HL-60 (cell line): Measurements from ENCODE around the gene SMYD2.
"Not testable (repeated sequence)": the region's sequence is repeated elsewhere in the genome, so short reads cannot be mapped to it uniquely, and the experiment has no call there.

ENCODE experiments used
- DNase-seq, 2 experiments: peaks; one replicate each; pipeline ENCODE4 v3.0.0-alpha.2; 2010 to 2020; ENCODE audit warnings: low read depth in 1 of 2, low spot score in 1 of 2
- H3K27ac ChIP-seq: fragments of 250-450 bp; sonication (Bioruptor Pico); replicated peaks from 2 replicates; pipeline ENCODE4 v1.5.1; 2020; ENCODE audit warnings: mild to moderate bottlenecking, moderate library complexity
- H3K27me3 ChIP-seq: fragments of 250-450 bp; sonication (Bioruptor Pico); 2 replicates; pipeline ENCODE4 v1.5.1; 2021; ENCODE audit warnings: mild to moderate bottlenecking, moderate library complexity; ENCODE audit not compliant: insufficient read depth, poor library complexity, severe bottlenecking
- H3K4me3 ChIP-seq: replicated peaks from 2 replicates; pipeline ENCODE4 v1.5.1; 2011; ENCODE audit warnings: mild to moderate bottlenecking, control low read depth, low read length; ENCODE audit not compliant: insufficient read depth
- GABPA ChIP-seq: IDR thresholded peaks from 2 replicates; pipeline ENCODE4 v1.6.1; 2012; ENCODE audit warnings: low read depth
- POLR2AphosphoS5 ChIP-seq: IDR thresholded peaks from 2 replicates; pipeline ENCODE4 v1.6.1; 2012; ENCODE audit warnings: low read depth
- REST ChIP-seq: IDR thresholded peaks from 2 replicates; pipeline ENCODE4 v1.6.1; 2012; ENCODE audit warnings: low read depth; ENCODE audit not compliant: insufficient replicate concordance
- SPI1 ChIP-seq: IDR thresholded peaks from 2 replicates; pipeline ENCODE4 v1.6.1; 2012; ENCODE audit warnings: low read depth, mild to moderate bottlenecking, borderline replicate concordance
- TF ChIP-seq, protein P1 (sequence below): IDR thresholded peaks from one replicate; pipeline ENCODE4 v1.5.1; 2011; ENCODE audit warnings: low read length, control low read depth, inconsistent platforms; ENCODE audit not compliant: insufficient read depth

SMYD2 gene

GRCh38 chr1:214271995-214272731 lies 8.8 kb upstream of the SMYD2 start:
- peaks cover 19% of the 10 kb centered on the region for H3K27me3 ChIP-seq
- TF ChIP-seq REST (no peak), SPI1 (no peak)

DNA sequence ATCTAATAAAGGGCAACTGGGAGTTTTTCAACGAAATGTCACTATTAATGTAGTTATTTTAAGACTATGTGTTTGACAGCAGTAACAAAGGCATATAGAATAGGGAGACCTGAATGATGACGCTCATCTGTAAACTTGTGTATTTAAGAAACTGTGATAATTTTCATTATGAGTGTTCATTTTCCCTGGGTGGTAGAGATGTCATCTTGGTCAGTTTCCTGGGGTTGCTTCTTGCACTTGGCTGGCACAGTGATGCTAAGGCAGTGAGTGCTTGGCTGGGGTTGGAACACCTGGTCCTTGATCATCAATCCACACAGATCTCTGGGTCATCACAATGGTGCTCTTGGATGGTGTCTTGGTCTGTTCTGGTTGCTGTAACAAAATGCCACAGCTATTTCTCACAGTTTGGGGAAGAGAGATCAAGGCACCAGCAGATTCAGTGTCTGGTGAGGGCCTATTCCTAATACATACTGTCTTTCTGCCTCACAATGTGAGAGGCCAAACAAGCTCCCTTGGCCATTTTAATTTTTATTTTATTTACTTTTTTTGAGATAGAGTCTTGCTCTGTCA lies 7.9 kb upstream of the SMYD2 start:
- Histone ChIP-seq H3K4me3 (no peak overlapping the region), H3K27me3 (peaks cover 13% of the 10 kb centered on the region), H3K27ac (no peak overlapping the region)
- no peak for TF ChIP-seq REST
- no peak for TF ChIP-seq GABPA
- TF ChIP-seq, protein P1, sequence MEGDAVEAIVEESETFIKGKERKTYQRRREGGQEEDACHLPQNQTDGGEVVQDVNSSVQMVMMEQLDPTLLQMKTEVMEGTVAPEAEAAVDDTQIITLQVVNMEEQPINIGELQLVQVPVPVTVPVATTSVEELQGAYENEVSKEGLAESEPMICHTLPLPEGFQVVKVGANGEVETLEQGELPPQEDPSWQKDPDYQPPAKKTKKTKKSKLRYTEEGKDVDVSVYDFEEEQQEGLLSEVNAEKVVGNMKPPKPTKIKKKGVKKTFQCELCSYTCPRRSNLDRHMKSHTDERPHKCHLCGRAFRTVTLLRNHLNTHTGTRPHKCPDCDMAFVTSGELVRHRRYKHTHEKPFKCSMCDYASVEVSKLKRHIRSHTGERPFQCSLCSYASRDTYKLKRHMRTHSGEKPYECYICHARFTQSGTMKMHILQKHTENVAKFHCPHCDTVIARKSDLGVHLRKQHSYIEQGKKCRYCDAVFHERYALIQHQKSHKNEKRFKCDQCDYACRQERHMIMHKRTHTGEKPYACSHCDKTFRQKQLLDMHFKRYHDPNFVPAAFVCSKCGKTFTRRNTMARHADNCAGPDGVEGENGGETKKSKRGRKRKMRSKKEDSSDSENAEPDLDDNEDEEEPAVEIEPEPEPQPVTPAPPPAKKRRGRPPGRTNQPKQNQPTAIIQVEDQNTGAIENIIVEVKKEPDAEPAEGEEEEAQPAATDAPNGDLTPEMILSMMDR, result no peak
- TF ChIP-seq SPI1, result no peak
- no peak for TF ChIP-seq POLR2AphosphoS5
- no peak for DNase-seq

More at GRCh38 chr1:214271995-214272731, 8.8 kb upstream of the SMYD2 start:
- no peak for DNase-seq
- H3K4me3 ChIP-seq, result no peak overlapping the region
- H3K27ac ChIP-seq, result no peak overlapping the region

DNA sequence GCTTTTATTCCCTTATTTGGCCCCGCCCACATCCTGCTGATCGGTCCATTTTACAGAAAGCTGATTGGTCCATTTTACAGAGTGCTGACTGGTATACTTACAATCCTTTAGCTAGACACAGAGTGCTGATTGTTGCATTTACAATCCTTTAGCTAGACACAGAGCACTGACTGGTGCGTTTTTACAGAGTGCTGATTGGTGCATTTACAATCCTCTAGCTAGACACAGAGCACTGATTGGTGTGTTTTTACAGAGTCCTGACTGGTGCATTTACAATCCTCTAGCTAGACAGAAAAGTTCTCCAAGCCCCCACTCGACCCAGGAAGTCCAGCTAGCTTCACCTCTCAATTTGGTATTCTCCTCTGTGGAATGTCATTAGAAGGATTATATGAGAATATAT lies 5.3 kb upstream of the SMYD2 start:
- not testable (repeated sequence) for H3K27me3 ChIP-seq, DNase-seq, H3K4me3 ChIP-seq, H3K27ac ChIP-seq

GRCh38 chr1:214276786-214277185 lies 4.2 kb upstream of the SMYD2 start:
- no peak overlapping the region for H3K27ac ChIP-seq
- no peak for DNase-seq
- H3K4me3 ChIP-seq, result no peak overlapping the region
- TF ChIP-seq POLR2AphosphoS5 (no peak), GABPA (no peak)
- peaks cover 2% of the 10 kb centered on the region for H3K27me3 ChIP-seq

DNA sequence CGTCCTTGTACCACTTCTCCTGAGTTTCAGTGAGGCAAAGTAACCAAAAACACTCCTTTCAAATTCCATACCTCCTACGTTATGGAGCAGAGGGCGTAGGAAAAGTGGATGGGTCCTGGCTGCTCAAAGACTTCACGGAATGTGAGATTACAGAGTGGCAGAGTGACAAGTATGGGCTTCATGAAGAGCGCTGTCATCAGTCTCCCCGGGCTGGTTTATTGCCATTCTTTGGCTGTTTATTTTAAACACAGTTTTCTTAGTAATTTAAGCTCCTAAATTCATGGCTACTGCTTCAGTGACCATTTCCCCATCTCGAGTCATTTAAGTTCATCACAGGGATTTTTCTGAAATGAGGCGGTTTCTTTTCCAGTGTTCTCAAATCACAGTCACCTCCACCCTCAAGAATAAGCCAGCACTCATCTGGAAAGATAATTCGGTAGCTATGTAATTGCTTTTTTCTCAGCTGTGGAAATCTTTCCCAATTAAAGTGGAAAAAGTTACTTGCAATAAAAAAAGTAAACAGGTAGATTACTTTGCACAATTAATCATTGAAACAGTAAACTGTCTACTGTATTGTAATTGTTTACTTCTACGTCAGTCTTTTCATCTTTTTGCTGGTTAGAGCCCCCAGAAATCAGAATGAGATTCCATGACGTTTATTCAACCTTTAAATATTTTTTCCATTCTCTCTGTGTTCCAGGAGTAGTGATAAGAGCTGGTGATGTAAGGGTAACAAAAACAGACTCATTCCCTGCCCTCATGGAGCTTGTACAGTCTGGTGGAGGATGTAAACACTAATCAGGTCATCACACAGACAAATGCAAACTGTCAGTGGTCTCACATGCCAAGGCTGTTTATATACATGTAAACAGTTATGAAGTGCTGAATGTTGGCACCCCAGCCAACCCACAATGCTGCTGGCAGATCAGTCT lies 3.0 kb upstream of the SMYD2 start:
- TF ChIP-seq, protein P1, result no peak
- TF ChIP-seq GABPA, result no peak
- no peak for TF ChIP-seq POLR2AphosphoS5
- no peak for TF ChIP-seq REST
- TF ChIP-seq SPI1, result no peak
- H3K27me3 ChIP-seq, result no peaks in the 10 kb centered on the region
- no peak for DNase-seq
- no peak overlapping the region for H3K27ac ChIP-seq
- no peak overlapping the region for H3K4me3 ChIP-seq
